Effector memory CD4-positive, alpha-beta T cell (primary cell): ENCODE data around the gene NDRG4.
"Not testable (repeated sequence)": the region's sequence is repeated elsewhere in the genome, so short reads cannot be mapped to it uniquely, and the experiment has no call there.

Source experiments
- DNase-seq, 3 donors: peaks; one replicate each; pipeline ENCODE4 v3.0.0-alpha.2; 2020
- H3K27ac ChIP-seq: 2 replicates; pipeline ENCODE4 v1.7.0; 2013; ENCODE audit warnings: mild to moderate bottlenecking, low read length, moderate library complexity; ENCODE audit not compliant: insufficient read depth, poor library complexity, severe bottlenecking
- H3K27me3 ChIP-seq: replicated peaks from 2 replicates; pipeline ENCODE4 v1.7.0; 2013; ENCODE audit warnings: mild to moderate bottlenecking, low read length; ENCODE audit not compliant: insufficient read depth, control insufficient read depth, poor library complexity, severe bottlenecking
- H3K36me3 ChIP-seq: 2 replicates; pipeline ENCODE4 v1.7.0; 2013; ENCODE audit warnings: mild to moderate bottlenecking, low read length, moderate library complexity; ENCODE audit not compliant: control insufficient read depth, insufficient read depth
- H3K4me1 ChIP-seq: 2 replicates; pipeline ENCODE4 v1.7.0; 2013; ENCODE audit warnings: low read length, mild to moderate bottlenecking; ENCODE audit not compliant: control insufficient read depth, insufficient read depth, poor library complexity, severe bottlenecking
- H3K4me3 ChIP-seq: 2 replicates; pipeline ENCODE4 v1.7.0; 2013; ENCODE audit warnings: low read length, low read depth, mild to moderate bottlenecking; ENCODE audit not compliant: insufficient read depth, poor library complexity, severe bottlenecking
- H3K9me3 ChIP-seq: 2 replicates; pipeline ENCODE4 v1.7.0; 2013; ENCODE audit warnings: mild to moderate bottlenecking, low read length, moderate library complexity; ENCODE audit not compliant: control insufficient read depth

NDRG4 gene

GRCh38 chr16:58481226-58481869, 18.6 kb upstream of the NDRG4 start:
- no peaks in the 10 kb centered on the region for H3K36me3 ChIP-seq
- no peak for DNase-seq

GRCh38 chr16:58481931-58482330, 18.0 kb upstream of the NDRG4 start:
- no peak overlapping the region for H3K4me3 ChIP-seq
- H3K9me3 ChIP-seq, result no peaks in the 10 kb centered on the region
- no peak for DNase-seq
- no peaks in the 10 kb centered on the region for H3K36me3 ChIP-seq
- H3K27ac ChIP-seq, result no peak overlapping the region
- no peaks in the 10 kb centered on the region for H3K4me1 ChIP-seq
- peaks cover 2% of the 10 kb centered on the region for H3K27me3 ChIP-seq

More at GRCh38 chr16:58481226-58481869, 18.6 kb upstream of the NDRG4 start:
- no peaks in the 10 kb centered on the region for H3K9me3 ChIP-seq
- no peaks in the 10 kb centered on the region for H3K4me1 ChIP-seq
- H3K27ac ChIP-seq, result no peak overlapping the region
- H3K4me3 ChIP-seq, result no peak overlapping the region
- H3K27me3 ChIP-seq, result peaks cover 2% of the 10 kb centered on the region

GRCh38 chr16:58485184-58485887, 14.6 kb upstream of the NDRG4 start:
- Histone ChIP-seq H3K27ac (no peak overlapping the region), H3K4me1 (peaks cover 6% of the 10 kb centered on the region), H3K9me3 (no peaks in the 10 kb centered on the region), H3K36me3 (no peaks in the 10 kb centered on the region), H3K27me3 (peaks cover 2% of the 10 kb centered on the region), H3K4me3 (no peak overlapping the region)
- DNase-seq, result no peak

- H3K4me3 ChIP-seq, result peak overlapping the region; percentile 37
Measured at GRCh38 chr16:58487566-58488351, 12.2 kb upstream of the NDRG4 start.

GRCh38 chr16:58488531-58488930, 11.4 kb upstream of the NDRG4 start:
- Histone ChIP-seq H3K9me3 (no peaks in the 10 kb centered on the region), H3K36me3 (no peaks in the 10 kb centered on the region), H3K4me1 (peaks cover 6% of the 10 kb centered on the region), H3K27ac (no peak overlapping the region), H3K27me3 (no peaks in the 10 kb centered on the region), H3K4me3 (no peak overlapping the region)
- no peak for DNase-seq

More at GRCh38 chr16:58487566-58488351, 12.2 kb upstream of the NDRG4 start:
- Histone ChIP-seq H3K27ac (no peak overlapping the region), H3K4me1 (peaks cover 6% of the 10 kb centered on the region), H3K27me3 (peaks cover 2% of the 10 kb centered on the region), H3K36me3 (no peaks in the 10 kb centered on the region), H3K9me3 (no peaks in the 10 kb centered on the region)
- peak; percentile 35 to 53 (median 38) for DNase-seq

- no peaks in the 10 kb centered on the region for H3K9me3 ChIP-seq
- no peaks in the 10 kb centered on the region for H3K27me3 ChIP-seq
- H3K36me3 ChIP-seq, result no peaks in the 10 kb centered on the region
- H3K27ac ChIP-seq, result no peak overlapping the region
- no peak for DNase-seq
- peaks cover 6% of the 10 kb centered on the region for H3K4me1 ChIP-seq
- H3K4me3 ChIP-seq, result no peak overlapping the region
Measured at GRCh38 chr16:58490065-58490464, 9.9 kb upstream of the NDRG4 start.

- not testable (repeated sequence) for H3K9me3 ChIP-seq, H3K27me3 ChIP-seq, H3K4me3 ChIP-seq, DNase-seq, H3K27ac ChIP-seq, H3K4me1 ChIP-seq, H3K36me3 ChIP-seq
Measured at GRCh38 chr16:58490539-58490938, 9.4 kb upstream of the NDRG4 start.

GRCh38 chr16:58492066-58492465, 7.9 kb upstream of the NDRG4 start:
- Histone ChIP-seq H3K4me3 (no peak overlapping the region), H3K9me3 (no peaks in the 10 kb centered on the region), H3K36me3 (no peaks in the 10 kb centered on the region), H3K4me1 (peaks cover 6% of the 10 kb centered on the region), H3K27ac (no peak overlapping the region), H3K27me3 (no peaks in the 10 kb centered on the region)
- DNase-seq, result no peak

- no peak for DNase-seq
- Histone ChIP-seq H3K4me1 (peaks cover 2% of the 10 kb centered on the region), H3K27ac (no peak overlapping the region), H3K4me3 (no peak overlapping the region), H3K27me3 (no peaks in the 10 kb centered on the region), H3K9me3 (no peaks in the 10 kb centered on the region), H3K36me3 (no peaks in the 10 kb centered on the region)
Measured at GRCh38 chr16:58492735-58493134, 7.2 kb upstream of the NDRG4 start.
